Endothelial cell of umbilical vein (primary cell): Measurements from ENCODE around the gene CADPS. TPM values are rescaled to one million over a fixed set of nuclear protein-coding genes. Genes with fewer than 3 reads are reported as not detected.

ENCODE experiments used
- BruUV-seq: library from RNA; stranded (reverse); fragments of 400-500 nt; replicated peaks from 2 replicates; lab custom pipeline; 2021; lab: Mats Ljungman, UMichigan
- CTCF ChIA-PET: fragments of 300-600, 350-600 bp; sonication (Branson Sonifier 250); formaldehyde crosslinking; loops from one replicate; lab custom pipeline; 2021; ENCODE audit warnings: antibody characterized with exemption, inconsistent platforms; lab: Charles Lee
- POLR2A ChIA-PET: fragments of 300-600, 350-600 bp; sonication (Branson Sonifier 250); formaldehyde crosslinking; loops from one replicate; lab custom pipeline; 2021; ENCODE audit warnings: antibody characterized with exemption, inconsistent platforms; lab: Charles Lee
- DNase-seq: peaks from one replicate; pipeline ENCODE4 v3.0.0-alpha.2; 2011; ENCODE audit warnings: low read depth, low spot score
- FAIRE-seq: peaks from 2 replicates; lab custom pipeline; 2011; peaks lifted over from hg19 to GRCh38; lab: Jason Lieb, UNC
- H2AFZ ChIP-seq: 2 replicates; pipeline ENCODE4 v1.6.0; 2012; ENCODE audit warnings: low read depth, low read length, control low read depth, inconsistent platforms
- H3K27ac ChIP-seq: 2 replicates; pipeline ENCODE4 v1.5.1; 2011; ENCODE audit warnings: low read depth, mild to moderate bottlenecking, control low read depth, low read length, moderate library complexity; ENCODE audit not compliant: insufficient read depth
- H3K27me3 ChIP-seq, 2 experiments: 2 replicates each; pipeline versions ENCODE4 v1.6.0 to v1.6.1; 2011; ENCODE audit warnings: low read length in 2 of 2, mixed read lengths in 1 of 2; ENCODE audit not compliant: control insufficient read depth in 2 of 2, insufficient read depth in 2 of 2
- H3K36me3 ChIP-seq, 2 experiments: 2 replicates in 1 of 2; 3 replicates in 1 of 2; pipeline ENCODE4 v1.5.1; 2011; ENCODE audit warnings: low read length in 2 of 2, mild to moderate bottlenecking in 1 of 2, moderate library complexity in 1 of 2; ENCODE audit not compliant: control insufficient read depth in 2 of 2, insufficient read depth in 2 of 2; ENCODE audit errors: extremely low read depth in 1 of 2
- H3K4me1 ChIP-seq: 3 replicates; pipeline ENCODE4 v1.5.1; 2011; ENCODE audit warnings: mild to moderate bottlenecking, low read length; ENCODE audit not compliant: control insufficient read depth, insufficient read depth; ENCODE audit errors: extremely low read depth
- H3K4me2 ChIP-seq: 2 replicates; pipeline ENCODE4 v1.6.1; 2011; ENCODE audit warnings: low read length, control low read depth, mixed read lengths; ENCODE audit not compliant: insufficient read depth
- H3K4me3 ChIP-seq, 3 experiments: fragments of 200-600 bp in 1 of 3; sonication (generic), shearing (Covaris generic) in 1 of 3; replicated peaks in 1 of 3; 2 replicates each; pipeline ENCODE4 v1.5.1; 2011 to 2016; ENCODE audit warnings: control low read depth in 3 of 3, low read length in 3 of 3, mild to moderate bottlenecking in 2 of 3, inconsistent platforms in 1 of 3, low read depth in 1 of 3, moderate library complexity in 1 of 3; ENCODE audit not compliant: insufficient read depth in 1 of 3
- H3K79me2 ChIP-seq: 2 replicates; pipeline ENCODE4 v1.6.0; 2012; ENCODE audit warnings: low read length, inconsistent platforms; ENCODE audit not compliant: control insufficient read depth, insufficient read depth
- H3K9ac ChIP-seq: replicated peaks from 2 replicates; pipeline ENCODE3; 2011; ENCODE audit warnings: low read length, control low read depth; ENCODE audit not compliant: insufficient read depth; ENCODE audit errors: extremely low read depth
- H3K9me1 ChIP-seq: replicated peaks from 3 replicates; pipeline ENCODE4 v1.6.0; 2011; ENCODE audit warnings: mild to moderate bottlenecking, low read length; ENCODE audit not compliant: control insufficient read depth, insufficient read depth; ENCODE audit errors: extremely low read depth
- H3K9me3 ChIP-seq: replicated peaks from 2 replicates; pipeline ENCODE4 v1.5.1; 2012; ENCODE audit warnings: low read length, inconsistent platforms; ENCODE audit not compliant: control insufficient read depth, insufficient read depth
- H4K20me1 ChIP-seq: replicated peaks from 2 replicates; pipeline ENCODE3; 2011; ENCODE audit warnings: mild to moderate bottlenecking, low read length; ENCODE audit not compliant: control insufficient read depth, insufficient read depth; ENCODE audit errors: extremely low read depth
- CTCF ChIP-seq, 2 donors: IDR thresholded peaks; 1 replicate in 1 of 2; 2 replicates in 1 of 2; pipeline ENCODE4 v1.5.1; 2011; ENCODE audit warnings: low read length in 2 of 2, mild to moderate bottlenecking in 2 of 2, moderate library complexity in 2 of 2, control low read depth in 1 of 2, inconsistent platforms in 1 of 2, low read depth in 1 of 2; ENCODE audit not compliant: insufficient read depth in 1 of 2; ENCODE audit errors: extremely low read depth in 1 of 2
- EZH2 ChIP-seq: IDR thresholded peaks from 2 replicates; pipeline ENCODE4 v1.6.1; 2012; ENCODE audit warnings: borderline replicate concordance, low read depth, mild to moderate bottlenecking, moderate library complexity, low read length, inconsistent platforms; ENCODE audit not compliant: severe bottlenecking
- FOS ChIP-seq: IDR thresholded peaks from 2 replicates; pipeline ENCODE4 v1.6.1; 2011; ENCODE audit warnings: mild to moderate bottlenecking, low read length, moderate library complexity, borderline replicate concordance; ENCODE audit not compliant: insufficient read depth
- GATA2 ChIP-seq: IDR thresholded peaks from 2 replicates; pipeline ENCODE4 v1.7.0; 2011; ENCODE audit warnings: low read depth, mild to moderate bottlenecking, moderate library complexity, mixed read lengths, low read length; ENCODE audit not compliant: insufficient read length, insufficient read depth
- JUN ChIP-seq: IDR thresholded peaks from 2 replicates; pipeline ENCODE4 v1.6.1; 2011; ENCODE audit warnings: borderline replicate concordance, low read depth; ENCODE audit not compliant: insufficient read length, insufficient read depth
- MAX ChIP-seq: IDR thresholded peaks from 2 replicates; pipeline ENCODE4 v1.6.1; 2011; ENCODE audit not compliant: insufficient read depth, insufficient read length
- MYC ChIP-seq: IDR thresholded peaks from one replicate; pipeline ENCODE4 v1.6.1; 2011; ENCODE audit warnings: mild to moderate bottlenecking, low read depth, low read length
- POLR2A ChIP-seq: IDR thresholded peaks from 2 replicates; pipeline ENCODE4 v1.6.1; 2012; ENCODE audit warnings: low read depth, mild to moderate bottlenecking, control low read depth, low read length
- POLR2AphosphoS5 ChIP-seq: IDR thresholded peaks from 2 replicates; pipeline ENCODE4 v1.6.1; 2012; ENCODE audit warnings: low read depth, mild to moderate bottlenecking, control low read depth, low read length, moderate library complexity; ENCODE audit not compliant: insufficient read depth
- dilution Hi-C: fragments of 300-500 bp; cut with MboI; formaldehyde crosslinking; loops from one replicate; pipeline ENCODE4 v1.15.0; 2019; ENCODE audit warnings: low sequenced_read_pairs; ENCODE audit not compliant: extremely low pct_ligation_motif_present
- intact Hi-C: fragments of 100-400 bp; cut with micrococcal nuclease; formaldehyde crosslinking; loops from one replicate; pipeline ENCODE4 v1.10.0; 2022
- polyA plus RNA-seq, 4 experiments: library from polyadenylated mRNA; depleted of rRNA in 3 of 4; stranded (reverse) in 3 of 4; unstranded in 1 of 4; fragments of >200 nt; gene quantifications; 2 replicates each; pipeline versions ENCODE4 v1.2.1 to v1.2.3, GENCODE V29; 2011 to 2012; ENCODE audit warnings: missing spikeins in 1 of 4
- total RNA-seq: library from RNA; stranded (reverse); gene quantifications from 2 replicates; pipeline ENCODE4 v1.2.3, GENCODE V29; 2021

Gene CADPS
- total and polyA plus RNA-seq, 2 donors (not counting 3 experiments of a cell fraction or from before 2014, with no cell fraction given), result not detected

GRCh38 chr3:62653796-62654195, 221.4 kb downstream of the CADPS start:
- Histone ChIP-seq H3K9me1 (no peaks in the 10 kb centered on the region), H3K4me1 (no peaks in the 10 kb centered on the region), H2AFZ (no peak overlapping the region), H4K20me1 (no peaks in the 10 kb centered on the region), H3K9me3 (no peaks in the 10 kb centered on the region), H3K27ac (no peak overlapping the region), H3K4me3 (no peak overlapping the region), H3K27me3 (peaks cover 2 to 4% of the 10 kb centered on the region in 2 experiments), H3K4me2 (no peak overlapping the region), H3K9ac (no peak overlapping the region), H3K36me3 (no peaks in the 10 kb centered on the region), H3K79me2 (no peaks in the 10 kb centered on the region)
- CTCF ChIA-PET, result interaction anchor here (1.1 kb wide), 1 partner anchor 12 kb away, joined by 5 read pairs; no protein-coding TSS in a partner anchor
- BruUV-seq, result no TSS peak
- POLR2A ChIA-PET, result no interaction called here
- DNase-seq (no peak), FAIRE-seq (no peak)
- intact Hi-C loops (no loop called here), dilution Hi-C loops (no loop called here)
- TF ChIP-seq MYC (no peak), EZH2 (no peak), MAX (no peak), JUN (no peak), POLR2AphosphoS5 (no peak), FOS (no peak), CTCF (IDR thresholded peaks at IDR 0.05; ENCODE audit: extremely low read depth in 1 of 2, insufficient read depth in 1 of 2, low read depth in 1 of 2, low read length in 2 of 2) (no peak), POLR2A (no peak), GATA2 (no peak)
